Stimulated activated CD8-positive, alpha-beta memory T cell treated with anti-CD3 and anti-CD28 coated beads, Interleukin-4, amount 100 ng/mL, for 48 hours (primary cell): ENCODE data around the gene POMP.

Source experiments
- DNase-seq: peaks from one replicate; pipeline ENCODE4 v3.0.0-alpha.2; 2020

POMP gene, protein sequence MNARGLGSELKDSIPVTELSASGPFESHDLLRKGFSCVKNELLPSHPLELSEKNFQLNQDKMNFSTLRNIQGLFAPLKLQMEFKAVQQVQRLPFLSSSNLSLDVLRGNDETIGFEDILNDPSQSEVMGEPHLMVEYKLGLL

DNA sequence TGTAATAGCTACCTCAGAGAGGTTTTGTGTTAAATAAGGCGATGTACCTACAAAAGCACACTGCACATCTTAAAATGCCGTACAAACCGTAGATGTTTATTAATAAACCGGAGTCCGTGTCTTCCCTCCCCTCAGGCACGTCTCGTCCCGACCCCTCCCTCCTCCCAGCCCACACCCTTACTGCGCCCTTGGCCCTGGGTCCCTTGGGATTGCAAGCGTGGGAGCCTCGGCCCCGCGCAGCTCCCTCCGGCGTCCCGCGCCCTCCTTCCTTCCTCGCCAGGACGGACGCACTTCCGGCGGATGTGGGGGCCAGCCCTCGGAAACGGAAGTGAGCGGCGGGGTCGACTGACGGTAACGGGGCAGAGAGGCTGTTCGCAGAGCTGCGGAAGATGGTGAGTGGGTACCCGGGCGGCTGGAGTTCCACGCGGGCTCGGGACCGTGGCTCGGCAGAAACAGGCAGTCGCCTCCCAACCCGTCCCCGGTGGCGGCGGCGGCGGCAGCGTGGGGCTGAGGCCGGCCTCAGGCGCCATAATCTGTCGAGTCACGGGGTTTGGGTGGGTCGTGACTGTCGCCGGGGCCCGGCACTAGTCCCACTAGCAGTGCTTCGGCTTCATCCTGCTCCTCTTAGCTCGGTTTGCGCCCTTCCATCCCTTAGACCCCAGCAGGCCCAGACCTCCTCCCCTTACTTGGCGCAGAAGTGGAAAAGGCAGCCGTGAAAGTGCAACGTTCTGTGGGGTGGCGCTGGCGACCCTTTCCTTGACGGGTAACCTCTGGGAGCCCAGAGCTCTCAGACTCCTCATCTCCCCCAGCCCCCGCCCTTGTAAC, at the start of gene POMP:
Gene POMP, plus strand, starts transcription at position 335 of the 825 bp plus-strand sequence. Its CDS starts 55 bp downstream, at position 390.
- DNase-seq, result peak; percentile 95

DNA sequence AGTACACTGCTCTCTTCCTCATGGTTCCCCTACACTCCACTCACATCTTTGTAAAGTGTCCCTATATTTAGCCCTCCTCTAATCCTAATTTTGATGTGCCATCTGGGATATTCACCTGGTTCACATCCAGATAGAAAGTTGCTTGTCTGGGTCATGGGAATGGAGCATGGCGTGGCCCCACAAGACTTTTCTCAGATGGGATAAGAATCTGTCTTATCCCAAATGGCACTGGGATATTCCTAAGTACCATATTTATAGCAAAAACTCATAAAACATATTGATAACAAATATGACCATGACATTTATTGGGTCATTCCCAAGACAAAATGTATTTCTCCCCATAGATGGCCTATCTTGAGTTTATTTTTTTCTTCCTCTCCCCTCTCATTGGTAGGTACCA, 49.5 kb upstream of the POMP start:
- no peak for DNase-seq

DNA sequence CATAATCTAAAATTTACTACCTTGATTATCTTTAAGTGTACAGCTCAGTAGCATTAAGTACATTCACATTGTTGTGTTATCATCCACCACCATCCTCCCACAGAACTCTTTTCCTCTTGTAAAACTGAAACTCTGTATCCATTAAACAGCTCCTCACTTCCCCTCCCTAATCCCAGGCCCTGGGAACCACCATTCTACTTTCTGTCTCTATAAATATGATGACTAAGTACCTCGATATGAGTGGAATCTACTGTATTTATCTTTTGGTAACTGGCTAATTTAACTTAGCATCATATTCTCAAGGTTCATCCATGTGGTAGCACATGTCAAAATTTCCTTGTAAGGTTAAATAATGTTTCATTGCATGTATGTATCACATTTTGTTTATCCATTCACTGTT, 49.0 kb upstream of the POMP start:
- DNase-seq, result no peak

DNA sequence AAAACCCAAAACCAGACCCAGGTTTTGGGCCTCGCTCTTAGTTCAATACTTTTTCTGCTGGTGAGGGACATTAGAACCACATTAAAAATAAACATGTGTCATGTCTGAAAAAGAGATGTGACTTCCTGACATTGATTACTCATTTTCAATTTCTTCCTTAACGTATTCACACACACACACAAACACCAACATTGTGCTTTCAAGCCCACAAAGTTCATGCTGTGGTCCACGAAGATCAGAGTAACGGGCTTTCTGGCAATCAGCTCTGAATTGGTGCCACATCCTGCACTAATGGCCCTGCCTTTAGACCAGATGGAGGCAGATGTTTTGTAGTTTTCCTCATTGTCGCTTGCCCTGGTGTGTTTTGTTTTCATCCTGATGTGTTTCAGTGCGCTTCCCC, 47.9 kb upstream of the POMP start:
- no peak for DNase-seq

DNA sequence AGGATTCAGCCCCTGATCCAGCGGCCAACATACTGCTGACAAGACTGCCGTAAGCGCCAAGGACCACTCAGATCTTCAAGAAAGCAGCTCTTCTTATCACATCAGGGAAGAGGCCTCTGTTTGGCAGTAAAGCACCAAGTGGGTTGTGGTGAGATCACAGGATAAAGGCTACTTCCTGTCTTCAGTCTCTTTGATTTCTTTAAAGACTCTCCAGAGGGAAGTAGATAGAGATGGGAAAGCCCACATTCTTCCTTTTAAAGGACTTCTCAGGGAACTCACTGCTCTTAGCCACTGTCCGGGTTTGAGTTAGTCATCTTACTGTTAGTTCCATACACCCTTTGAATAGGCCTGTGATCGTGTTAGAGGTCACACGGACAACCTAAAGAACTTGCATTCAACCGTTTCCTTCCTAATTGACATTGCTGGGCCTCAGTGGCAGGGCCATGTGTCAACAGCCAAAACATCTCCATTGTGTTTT, 47.2 kb upstream of the POMP start:
- no peak for DNase-seq

DNA sequence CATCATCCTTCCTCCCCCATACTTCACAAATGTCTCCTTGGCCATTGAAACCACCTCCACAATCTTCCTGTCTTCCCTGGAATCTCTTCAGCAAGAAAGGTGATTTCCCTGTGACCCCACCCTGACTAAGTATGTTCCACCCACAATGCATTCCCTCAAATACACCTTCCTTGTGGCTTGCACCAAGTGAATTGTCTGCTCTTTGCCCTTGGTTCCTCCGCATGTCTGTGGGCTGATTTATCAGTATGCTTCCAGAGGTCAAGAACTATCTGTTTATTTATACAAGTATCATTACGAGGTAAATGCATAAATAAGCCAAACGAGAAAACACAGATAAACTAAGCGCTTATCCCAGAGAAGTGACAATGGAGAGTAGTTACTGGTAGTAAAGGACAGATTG, 45.4 kb upstream of the POMP start:
- DNase-seq, result no peak

DNA sequence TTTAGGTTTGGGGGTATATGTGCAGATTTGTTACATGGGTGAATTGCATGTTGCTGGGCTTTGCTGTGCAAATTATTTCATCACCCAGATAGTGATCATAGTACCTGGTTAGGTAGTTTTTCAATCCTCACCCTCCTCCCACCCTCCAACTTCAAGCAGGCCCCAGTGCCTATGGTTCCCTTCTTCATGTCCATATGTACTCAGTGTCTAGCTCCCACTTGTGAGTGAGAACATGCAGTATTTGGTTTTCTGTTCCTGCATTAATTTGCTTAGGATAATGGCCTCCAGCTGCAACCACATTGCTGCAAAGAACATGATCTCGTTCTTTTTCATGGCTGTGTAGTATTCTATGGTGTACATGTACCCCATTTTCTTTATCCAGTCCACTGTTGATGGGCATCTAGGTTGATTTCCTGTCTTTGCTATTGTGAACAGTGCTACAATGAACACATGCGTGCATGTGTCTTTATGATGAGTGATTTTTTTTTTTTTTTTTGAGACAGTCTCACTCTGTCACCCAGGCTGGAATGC, 42.9 kb upstream of the POMP start:
- no peak for DNase-seq

DNA sequence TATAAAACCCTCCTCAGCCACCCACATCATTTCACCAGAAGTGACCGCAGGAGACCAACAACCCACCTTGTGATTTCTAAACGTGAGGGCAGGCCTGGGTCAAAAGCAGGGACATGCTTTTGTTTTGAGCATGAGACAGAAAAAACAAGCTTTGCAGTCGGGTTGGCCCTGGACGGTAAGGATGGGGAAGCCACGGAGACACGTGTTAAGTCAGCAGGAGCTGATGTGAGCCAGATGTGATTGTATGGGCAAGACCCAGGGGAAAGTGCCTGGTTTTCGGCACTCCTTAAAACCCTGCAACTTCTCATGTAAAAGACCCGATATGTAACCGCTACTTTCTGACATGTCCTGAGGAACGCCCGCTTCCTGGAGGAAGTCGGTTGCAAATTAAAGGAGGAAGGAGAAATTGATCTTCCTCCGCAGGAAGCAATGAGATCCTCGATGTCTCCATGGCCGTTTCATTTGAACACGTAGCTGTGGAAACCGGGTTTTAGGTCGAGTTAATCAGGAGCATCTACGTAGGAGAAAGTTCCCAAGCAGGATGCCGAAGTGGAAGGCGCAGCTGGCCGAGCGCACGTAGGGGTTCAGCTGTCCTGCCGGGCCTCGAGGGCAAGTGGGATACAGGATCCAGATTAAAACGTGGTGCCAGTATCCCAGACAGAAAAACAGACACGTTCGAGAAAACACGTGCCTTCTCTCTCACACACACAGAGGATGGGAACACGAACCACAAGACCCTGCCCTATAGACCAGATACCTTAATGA, 40.5 kb upstream of the POMP start:
- no peak for DNase-seq

DNA sequence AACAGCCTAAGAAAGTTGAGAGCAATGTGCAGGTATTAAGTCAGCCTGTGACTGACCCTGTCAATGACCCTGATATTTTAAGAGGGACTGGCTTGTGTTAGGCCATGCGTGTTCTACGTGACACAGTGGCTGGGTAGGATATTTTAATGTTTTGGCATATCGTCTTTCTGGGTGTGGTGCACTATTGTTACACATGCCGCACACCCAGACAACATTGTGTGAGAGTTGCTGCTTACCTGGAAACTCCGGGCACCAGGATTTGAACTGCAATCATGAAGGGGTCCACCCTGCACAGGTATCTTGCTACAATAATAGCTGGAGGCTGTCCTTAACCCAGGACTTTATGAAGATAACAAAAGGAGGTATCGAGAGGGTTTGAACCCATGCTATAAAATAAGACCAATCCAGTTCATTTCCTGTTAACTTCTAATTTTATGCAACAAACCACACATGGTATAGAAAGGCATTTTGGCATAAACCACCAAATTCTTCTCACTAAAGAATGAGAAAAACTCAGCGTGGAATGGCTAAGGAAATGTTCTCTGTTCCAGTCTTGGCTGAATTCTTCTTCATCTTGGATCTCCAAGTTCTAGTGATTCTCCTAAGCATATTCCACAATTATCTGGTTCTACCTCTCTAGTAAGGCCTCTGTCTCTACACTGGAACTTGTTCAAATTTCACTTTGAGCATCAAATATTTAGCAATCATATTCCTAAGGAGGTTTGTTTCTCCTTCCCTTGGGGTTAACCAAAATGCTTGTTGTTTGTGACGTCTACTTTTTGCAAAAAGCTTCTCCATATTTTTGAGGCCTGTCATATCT, 38.7 kb upstream of the POMP start:
- no peak for DNase-seq

DNA sequence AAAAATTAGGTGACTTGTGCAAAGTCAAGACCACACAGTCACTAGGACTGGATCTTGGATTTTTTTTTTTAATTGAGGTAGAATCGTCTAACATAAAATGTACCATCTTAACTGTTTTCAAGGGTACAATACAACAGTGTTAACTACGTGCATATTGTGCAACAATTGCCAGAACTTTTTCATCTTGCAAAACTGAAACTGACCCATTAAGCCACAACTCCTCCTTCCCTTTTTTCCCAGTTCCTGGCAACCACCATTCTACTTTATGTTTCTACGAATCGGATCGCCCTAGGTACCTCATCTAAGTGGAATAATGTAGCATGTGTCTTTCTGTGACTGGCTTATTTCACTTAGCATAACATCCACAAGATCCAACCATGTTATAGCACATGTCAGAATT, 37.5 kb upstream of the POMP start:
- DNase-seq, result no peak

DNA sequence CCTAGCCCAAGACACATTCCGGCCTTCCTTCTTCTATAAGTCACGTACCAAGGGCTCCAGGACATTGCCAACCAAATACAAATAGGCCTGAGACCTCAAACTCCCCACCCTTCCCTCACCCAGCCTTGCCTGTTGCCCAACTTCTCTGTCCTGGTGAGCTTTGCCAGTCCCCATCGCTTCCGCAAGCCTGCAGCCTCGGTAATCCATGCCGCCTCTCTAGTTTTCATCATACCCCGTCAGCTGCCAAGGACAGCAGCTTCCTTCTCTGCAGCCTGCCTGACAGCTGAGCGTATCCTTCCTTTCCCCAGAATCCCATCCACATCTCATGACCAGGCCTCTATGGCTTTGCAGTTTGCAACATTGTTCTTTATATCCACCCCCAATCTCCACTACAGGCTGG, 36.6 kb upstream of the POMP start:
- no peak for DNase-seq

DNA sequence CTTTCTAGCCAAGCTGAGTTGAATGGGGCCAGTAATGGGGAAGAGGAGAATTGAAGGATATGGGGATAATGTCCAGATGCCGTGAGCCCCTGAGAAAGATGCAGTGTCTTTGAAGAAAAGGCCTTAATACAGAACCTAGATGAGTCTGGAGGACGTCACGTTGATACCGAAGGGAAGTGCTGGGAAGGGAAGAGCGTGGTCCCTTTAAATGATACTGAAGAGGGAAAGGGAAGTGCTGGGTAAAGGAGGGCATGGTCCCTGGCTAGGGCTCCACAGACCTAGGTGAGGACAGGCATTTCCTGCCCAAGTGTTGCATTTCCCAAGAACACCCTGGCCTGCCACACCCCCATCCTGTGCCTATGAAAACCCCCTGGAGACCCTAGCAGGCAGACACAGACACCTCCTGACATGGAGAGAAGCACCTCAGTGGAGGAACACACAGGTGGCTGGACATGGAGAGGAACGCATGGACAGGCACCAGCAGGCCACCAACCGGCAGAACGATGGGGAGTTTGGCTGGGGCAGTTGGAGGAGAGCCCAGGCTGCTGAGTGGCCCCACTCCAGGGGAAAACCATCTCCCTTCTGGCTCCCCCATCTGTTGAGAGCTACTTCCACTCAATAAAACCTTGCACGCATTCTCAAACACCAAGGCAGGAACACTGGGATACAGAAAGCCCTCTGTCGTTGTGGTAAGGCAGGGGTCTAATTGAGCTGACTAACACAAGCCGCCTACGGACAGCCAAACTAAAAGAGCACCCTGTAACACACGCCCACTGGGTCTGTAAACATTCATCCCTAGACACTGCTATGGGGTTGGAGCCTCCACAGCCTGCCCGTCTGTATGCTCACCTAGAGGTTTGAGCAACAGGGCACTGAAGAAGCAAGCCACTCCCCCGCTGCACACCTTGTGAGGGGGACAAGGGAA, 34.9 kb upstream of the POMP start:
- DNase-seq, result no peak

DNA sequence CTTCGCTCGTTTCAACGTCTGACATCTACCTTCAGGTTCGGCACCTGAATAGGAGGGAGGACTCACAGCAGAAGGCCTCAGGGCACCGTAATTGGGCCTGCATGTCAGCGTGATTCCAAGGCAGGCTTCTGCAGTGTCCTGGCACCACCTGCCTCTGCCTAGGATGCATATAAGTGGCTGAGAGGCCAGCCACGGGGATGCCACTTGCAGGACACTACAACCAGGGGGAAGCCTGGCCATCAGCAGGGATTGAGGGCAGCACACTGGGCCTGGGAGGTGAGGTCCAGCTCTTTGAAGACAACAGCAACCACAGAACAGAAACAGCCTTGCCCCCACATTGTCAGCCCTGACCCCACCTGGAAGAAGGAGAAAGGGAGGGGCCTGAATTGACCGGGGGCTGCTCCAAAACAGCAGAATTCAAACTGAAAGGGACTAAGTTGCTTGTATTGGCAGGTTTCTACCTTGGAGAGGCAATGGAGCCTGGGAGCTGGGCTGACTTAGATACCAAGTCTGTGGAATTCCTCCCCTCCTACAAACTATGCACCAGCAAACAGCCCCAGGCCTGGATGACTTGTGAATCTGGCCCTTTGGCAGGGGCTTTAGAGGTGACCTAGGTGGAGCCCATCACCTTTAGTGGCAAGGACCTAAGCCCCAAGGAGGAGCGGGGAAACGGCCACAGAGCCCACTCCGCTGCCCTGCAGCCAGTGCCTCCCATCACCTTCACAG, 34.1 kb upstream of the POMP start:
- no peak for DNase-seq

DNA sequence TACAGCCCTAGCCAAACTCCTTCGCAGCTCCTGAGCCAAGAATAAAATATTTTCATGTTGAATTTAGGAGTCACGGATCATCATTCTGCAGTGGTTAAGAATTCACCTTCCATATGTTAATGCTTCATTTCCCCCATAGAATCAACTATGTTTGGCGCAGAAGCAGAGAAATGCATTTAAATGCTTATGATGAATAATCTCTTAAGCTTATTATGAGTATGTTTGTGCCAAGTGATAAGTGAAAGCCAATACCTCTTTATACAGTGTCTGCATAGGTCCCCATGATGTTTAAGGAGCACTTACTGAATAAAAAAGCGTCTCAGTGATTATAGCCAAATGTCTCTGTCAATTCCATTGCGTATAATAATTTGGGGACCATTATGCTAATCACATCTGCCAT, 32.7 kb upstream of the POMP start:
- no peak for DNase-seq

DNA sequence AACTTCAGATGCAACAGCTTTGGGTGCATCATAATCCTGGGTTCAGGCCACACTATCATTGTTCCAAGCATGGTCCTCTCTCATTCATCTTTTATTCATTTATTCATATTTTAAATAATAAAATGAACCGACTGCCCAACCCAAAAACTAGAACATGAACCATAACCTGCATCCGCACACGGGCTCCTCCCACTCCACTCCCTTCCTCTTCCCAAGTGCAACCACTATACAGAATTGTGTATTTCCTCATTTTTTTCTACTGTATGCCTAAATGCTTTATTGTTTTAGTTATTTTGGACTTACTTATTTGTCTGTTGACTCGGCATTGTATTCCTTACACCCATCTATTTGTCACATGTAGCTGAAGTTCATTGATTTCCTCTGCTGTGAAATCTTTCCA, 30.7 kb upstream of the POMP start:
- no peak for DNase-seq

DNA sequence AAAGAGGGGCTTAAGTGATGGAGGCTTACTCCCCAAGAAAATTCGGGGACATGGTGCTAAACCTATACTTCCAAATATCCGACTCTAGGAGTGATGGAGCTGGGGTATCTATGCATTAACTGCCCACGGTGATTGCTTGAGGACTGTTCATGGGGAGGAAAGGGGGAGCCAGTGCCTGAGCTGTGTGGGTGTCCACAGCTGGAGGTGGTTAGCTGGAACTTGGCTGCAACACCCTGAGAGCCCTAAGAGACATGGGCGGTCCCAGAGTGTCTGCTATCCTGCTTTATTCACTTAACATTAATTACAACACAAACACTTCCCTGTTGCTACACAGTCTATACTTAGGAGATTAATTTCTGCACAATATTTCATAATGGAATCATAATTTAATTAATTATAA, 28.1 kb upstream of the POMP start:
- DNase-seq, result no peak

DNA sequence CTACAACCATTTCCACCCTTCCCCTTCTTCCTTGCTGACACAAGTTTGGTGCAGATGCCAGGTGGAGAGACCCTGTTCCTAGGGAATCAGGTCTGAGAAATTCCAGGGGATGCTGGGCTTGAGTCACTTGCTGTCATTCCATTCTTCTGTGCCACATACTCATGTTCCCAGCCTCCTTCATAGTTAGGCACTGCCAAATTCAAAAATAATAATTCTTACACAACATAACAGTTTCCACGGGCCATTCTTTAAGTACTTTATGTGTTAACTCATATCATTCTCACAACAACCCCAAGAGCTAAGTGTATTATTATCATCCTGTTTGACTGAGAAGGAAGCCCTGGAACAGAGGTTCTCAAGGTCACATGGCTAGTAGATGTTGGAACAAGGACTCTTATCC, 27.1 kb upstream of the POMP start:
- DNase-seq, result no peak

DNA sequence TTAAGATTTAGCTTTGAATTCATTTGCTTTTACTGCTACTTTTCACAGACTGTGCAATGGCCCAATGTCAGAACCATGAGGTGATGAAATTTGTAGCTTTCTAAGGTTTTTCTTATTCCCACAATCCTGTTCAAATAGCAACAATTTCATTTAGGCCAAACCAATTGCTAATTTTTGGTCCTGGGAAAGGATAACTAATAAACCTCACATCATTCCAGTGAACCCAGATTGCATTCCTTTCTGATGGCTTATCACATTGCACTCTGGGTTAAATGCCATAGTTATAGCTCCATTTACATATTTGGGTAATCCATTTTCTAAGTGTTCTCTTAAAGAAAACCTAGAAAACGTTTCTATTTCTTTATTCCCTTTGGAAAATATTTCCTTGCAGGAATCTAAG, 22.9 kb upstream of the POMP start:
- no peak for DNase-seq

DNA sequence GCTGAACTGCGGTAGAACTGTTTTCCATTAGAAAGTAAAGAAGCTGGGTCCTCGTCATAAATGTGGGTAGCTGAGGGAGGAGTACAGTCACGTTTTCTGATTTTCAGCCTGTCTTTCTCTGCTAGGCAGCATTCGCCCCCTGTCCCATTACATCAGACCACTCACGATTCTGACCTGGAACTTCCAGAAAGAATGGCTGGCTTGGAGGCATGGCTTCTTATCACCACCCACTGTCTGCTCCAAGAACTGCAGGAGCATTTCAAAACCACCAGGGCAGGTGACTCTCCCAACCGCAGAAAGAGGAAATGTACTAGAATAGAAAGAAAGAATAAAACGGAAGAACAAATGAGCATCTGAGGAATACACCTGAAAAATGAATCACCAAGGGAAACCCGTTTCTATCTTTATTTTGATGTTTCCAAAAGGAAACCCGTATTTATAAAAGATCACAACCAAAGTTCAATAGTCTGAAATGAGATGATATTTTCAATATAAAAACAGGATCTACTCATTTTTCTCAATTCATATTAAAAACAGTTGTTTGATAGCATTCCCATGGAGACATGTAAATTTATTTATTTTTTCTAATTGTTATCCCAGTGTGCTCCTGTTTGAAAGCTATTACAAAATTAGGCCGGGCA, 22.1 kb upstream of the POMP start:
- peak; percentile 58 for DNase-seq

DNA sequence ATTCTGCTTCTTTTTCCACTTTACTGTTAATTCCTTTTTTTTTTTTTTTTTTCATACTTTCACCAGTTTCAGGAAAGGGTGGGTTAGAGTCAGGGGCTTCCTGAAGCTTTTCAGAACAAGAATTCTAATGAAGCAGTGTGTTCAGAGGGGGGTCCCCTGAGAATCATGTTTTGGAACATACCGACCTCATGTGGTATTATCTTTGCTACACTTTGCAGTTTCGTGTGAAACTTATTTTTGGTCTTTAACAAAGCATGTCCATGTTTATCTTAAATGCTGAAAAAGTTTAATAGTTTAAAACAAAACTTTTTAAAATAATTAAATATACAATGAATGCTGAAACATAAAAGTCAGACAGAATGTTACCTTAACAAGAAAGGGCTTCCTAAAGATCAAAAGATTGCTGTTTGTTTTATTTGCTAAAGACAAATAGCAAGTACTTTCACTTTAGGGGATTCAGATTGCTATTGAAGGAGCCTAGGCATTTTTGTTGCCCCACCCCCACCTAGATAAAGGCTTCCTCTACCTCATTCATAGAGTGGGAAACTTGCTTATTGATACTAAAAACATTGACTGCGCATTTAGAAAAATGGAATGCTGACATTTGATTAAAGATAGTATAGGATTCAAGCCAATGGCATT, 21.1 kb upstream of the POMP start:
- no peak for DNase-seq
